GM23338 (cell line): Measurements from ENCODE around the gene LPP.

Experiments used
- CREB1 ChIP-seq: fragments of 250-450 bp; sonication (Bioruptor Pico); IDR thresholded peaks from 2 replicates; pipeline ENCODE4 v1.5.0; 2020; ENCODE audit warnings: low read depth, mild to moderate bottlenecking, moderate library complexity
- CTCF ChIP-seq, 2 experiments: fragments of 200-600 bp in 1 of 2; sonication (generic) in 1 of 2; conservative IDR thresholded peaks; 2 replicates each; pipeline versions ENCODE4 v1.5.1 to v1.6.1; 2016 to 2017; ENCODE audit warnings: antibody characterized with exemption in 2 of 2, low read depth in 2 of 2, mild to moderate bottlenecking in 2 of 2, moderate library complexity in 1 of 2
- ETS1 ChIP-seq: IDR thresholded peaks from 2 replicates; pipeline ENCODE4 v1.6.1; 2016; ENCODE audit warnings: antibody characterized with exemption
- EZH2 ChIP-seq: fragments of 200-600 bp; sonication (generic); IDR thresholded peaks from one replicate; pipeline ENCODE4 v1.8.0; 2017; ENCODE audit warnings: antibody characterized with exemption, mild to moderate bottlenecking, low read depth; ENCODE audit not compliant: unreplicated experiment
- EZH2phosphoT487 ChIP-seq: fragments of 200-600 bp; sonication (generic); IDR thresholded peaks from one replicate; pipeline ENCODE4 v1.8.1; 2018; ENCODE audit warnings: antibody characterized with exemption; ENCODE audit not compliant: unreplicated experiment
- NANOG ChIP-seq: IDR thresholded peaks from 2 replicates; pipeline ENCODE4 v1.6.1; 2016; ENCODE audit warnings: antibody characterized with exemption, borderline replicate concordance
- POLR2AphosphoS5 ChIP-seq: IDR thresholded peaks from 2 replicates; pipeline ENCODE4 v1.6.1; 2016; ENCODE audit warnings: antibody characterized with exemption, low read depth
- REST ChIP-seq: IDR thresholded peaks from one replicate; pipeline ENCODE4 v1.6.1; 2018; ENCODE audit warnings: antibody characterized with exemption; ENCODE audit not compliant: unreplicated experiment
- ZNF114 ChIP-seq: fragments of 250-450 bp; sonication (Bioruptor Pico); IDR thresholded peaks from 2 replicates; pipeline ENCODE4 v1.5.0; 2020; ENCODE audit warnings: mild to moderate bottlenecking, moderate library complexity
- ZNF331 ChIP-seq: fragments of 250-450 bp; sonication (Bioruptor Pico); IDR thresholded peaks from 2 replicates; pipeline ENCODE4 v1.5.0; 2020; ENCODE audit warnings: low read depth, mild to moderate bottlenecking, moderate library complexity
- ZNF462 ChIP-seq: fragments of 250-450 bp; sonication (Bioruptor Pico); IDR thresholded peaks from 2 replicates; pipeline ENCODE4 v1.5.0; 2020; ENCODE audit warnings: mild to moderate bottlenecking, moderate library complexity

- TF ChIP-seq CTCF (conservative IDR thresholded peaks at IDR 0.05; ENCODE audit: low read depth in 2 of 2) (no peak), EZH2 (no peak), POLR2AphosphoS5 (no peak), REST (no peak), CREB1 (CRISPR knock-in tag) (no peak), ETS1 (no peak), ZNF114 (CRISPR knock-in tag) (no peak), NANOG (no peak), ZNF462 (CRISPR knock-in tag) (no peak), EZH2phosphoT487 (no peak), ZNF331 (CRISPR knock-in tag) (no peak)
These were observed 7.7 kb upstream of the LPP start for GRCh38 chr3:188146219-188146618.
